HG03342 (cell line): Measurements from ENCODE around the gene SKA1.
"Not testable (repeated sequence)": the region's sequence is repeated elsewhere in the genome, so short reads cannot be mapped to it uniquely, and the experiment has no call there.

Experiments used
- ATAC-seq: cut with Tn5 transposase; IDR thresholded peaks from one replicate; pipeline ENCODE4 v1.9.1; 2021; ENCODE audit warnings: mild to moderate bottlenecking, moderate library complexity; ENCODE audit not compliant: unreplicated experiment

Gene SKA1

GRCh38 chr18:50393802-50394201, 19.0 kb downstream of the SKA1 start:
- ATAC-seq, result no peak

DNA sequence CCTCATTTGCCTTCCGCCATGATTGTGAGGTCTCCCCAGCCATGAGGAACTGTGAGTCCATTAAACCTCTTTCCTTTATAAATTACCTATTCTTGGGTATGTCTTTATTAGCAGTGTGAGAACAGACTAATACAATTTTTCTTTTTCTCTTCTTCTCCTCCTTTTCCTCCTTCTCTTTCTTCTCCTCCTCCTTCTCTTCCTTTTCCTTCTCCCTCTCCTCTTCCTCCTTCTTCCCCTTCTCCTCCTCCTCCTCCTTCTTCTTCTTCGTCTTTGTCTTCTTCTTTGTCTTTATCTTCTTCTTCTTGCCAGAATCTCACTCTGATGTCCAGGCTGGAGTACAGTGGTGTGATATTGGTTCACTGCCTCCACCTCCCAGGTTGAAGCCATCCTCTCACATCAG, 20.2 kb downstream of the SKA1 start:
- ATAC-seq, result no peak

DNA sequence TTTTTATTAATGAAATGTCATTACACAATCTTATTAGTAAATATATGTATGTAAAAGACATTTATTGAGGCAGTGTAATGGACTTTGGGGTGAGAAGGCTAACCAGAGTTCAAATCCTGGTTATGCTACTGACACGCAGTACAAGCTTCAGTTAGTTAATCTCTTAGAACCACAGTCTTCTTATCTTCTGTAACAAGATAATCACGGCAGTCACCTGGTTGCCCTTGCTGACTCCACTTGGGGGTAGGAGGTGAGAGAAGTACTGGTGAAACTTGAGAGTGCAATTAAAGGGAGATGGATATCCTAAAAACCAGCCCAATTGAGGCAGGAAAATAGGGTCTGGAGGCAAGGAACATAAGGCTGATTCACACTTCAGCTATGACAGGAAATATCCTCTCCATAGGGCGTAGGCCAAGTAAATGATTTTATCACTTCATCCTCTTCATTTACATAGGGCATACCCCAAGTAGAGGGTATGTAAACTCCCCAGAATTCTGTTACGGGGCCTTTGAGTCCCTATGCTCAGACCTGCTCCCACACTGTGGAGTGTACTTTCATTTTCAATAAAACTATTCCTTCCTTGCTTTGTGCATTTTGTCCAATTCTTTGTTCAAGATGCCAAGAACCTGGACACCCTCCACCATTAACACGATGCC, 21.3 kb downstream of the SKA1 start:
- ATAC-seq, result no peak

DNA sequence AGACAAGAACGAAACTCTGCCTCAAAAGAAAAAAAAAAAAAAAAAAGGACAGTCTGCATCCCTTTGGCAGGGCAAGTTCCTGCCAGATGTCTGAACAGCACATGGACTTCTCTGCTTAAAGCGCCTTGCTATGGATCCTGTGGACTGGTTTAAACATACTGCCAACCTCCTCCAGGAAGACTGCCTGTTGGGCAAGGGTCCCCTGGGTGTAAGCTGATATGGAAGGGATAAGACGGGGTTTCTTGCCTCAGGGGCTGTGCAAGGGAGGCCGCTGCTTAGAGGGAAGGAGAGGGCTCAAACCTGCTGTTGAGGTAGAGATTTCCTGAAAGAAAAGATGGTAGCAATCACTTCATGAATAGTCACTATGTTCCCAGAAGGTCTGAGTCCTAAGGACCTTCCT, 22.2 kb downstream of the SKA1 start:
- no peak for ATAC-seq

DNA sequence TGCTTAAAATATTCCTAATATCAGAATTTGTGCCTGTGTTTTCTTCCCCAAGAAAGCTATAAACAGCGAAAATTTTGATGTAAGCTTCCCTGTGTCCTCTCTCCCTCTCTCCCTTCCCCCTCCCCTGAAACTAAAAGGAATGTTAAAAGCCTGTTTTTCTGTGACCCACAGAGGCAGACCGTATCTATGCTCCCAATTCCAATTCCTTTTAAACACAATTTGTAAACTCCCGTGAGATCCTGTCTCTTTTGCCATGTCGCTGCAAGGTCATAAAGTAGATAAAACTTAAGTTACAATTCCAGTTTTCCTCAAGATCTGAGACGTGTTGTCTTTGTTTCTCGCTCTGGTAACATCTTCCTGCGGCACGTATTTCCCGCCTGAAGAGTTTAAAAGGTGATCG, 23.3 kb downstream of the SKA1 start:
- ATAC-seq, result no peak

DNA sequence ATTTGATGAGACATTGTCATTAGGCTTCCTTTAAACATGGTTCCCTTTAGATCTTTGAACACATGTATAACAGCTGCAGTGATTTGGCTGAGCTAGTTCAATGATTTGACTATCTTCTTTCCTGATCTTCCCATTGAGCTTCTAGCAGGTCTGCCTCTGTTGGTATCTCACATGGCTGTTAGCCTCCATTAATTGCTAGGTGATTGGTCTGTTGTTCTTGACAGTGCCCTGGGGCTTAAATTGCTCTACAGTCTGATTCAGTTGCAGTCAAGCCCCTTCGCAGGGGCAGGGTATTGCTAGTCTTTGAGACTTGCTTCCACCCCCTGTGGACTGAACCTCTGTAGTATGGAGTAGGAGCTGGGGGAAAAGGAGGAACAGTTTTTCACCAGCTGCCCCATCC, 24.1 kb downstream of the SKA1 start:
- ATAC-seq, result no peak

DNA sequence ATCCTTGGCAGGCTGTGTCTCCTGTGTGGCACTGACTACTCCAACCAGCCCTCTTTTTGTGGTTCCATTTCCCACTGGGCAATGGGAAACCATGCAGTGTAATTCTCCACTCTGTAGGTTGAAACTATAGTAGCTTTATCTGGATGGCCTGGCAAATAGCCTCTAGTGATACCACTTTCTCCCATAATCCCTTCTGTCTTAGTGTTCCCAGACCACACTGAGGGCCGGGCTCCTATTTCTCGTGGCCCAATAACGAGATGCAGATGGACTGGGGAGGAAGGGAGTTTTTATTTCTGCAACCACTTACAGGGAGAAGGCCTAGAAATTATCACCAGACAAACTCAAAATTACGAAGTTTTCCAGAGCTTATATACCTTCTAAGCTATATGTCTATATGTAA, 24.7 kb downstream of the SKA1 start:
- no peak for ATAC-seq

GRCh38 chr18:50400438-50400837, 25.6 kb downstream of the SKA1 start:
- ATAC-seq, result not testable (repeated sequence)

DNA sequence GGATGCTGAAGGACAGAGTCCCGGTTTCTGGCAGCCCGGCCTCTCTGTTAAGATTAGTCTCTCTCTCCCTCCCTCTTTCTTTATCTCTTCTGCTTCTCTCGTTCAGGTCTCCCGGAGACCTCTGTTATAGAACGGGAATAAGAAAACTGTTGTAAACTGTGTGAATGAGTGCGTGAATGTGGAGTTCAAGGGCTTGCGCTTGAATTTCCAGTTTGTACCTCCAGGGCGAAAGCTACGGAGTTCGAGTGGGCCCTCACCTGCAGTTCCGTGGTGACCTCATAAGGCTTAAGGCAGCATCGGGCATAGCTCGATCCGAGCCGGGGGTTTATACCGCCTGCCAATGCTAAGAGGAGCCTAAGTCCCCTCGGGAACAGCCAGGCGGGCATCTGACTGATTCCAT, 26.4 kb downstream of the SKA1 start:
- ATAC-seq, result no peak

- ATAC-seq, result no peak
These were observed 27.0 kb downstream of the SKA1 start for GRCh38 chr18:50401888-50402287.

DNA sequence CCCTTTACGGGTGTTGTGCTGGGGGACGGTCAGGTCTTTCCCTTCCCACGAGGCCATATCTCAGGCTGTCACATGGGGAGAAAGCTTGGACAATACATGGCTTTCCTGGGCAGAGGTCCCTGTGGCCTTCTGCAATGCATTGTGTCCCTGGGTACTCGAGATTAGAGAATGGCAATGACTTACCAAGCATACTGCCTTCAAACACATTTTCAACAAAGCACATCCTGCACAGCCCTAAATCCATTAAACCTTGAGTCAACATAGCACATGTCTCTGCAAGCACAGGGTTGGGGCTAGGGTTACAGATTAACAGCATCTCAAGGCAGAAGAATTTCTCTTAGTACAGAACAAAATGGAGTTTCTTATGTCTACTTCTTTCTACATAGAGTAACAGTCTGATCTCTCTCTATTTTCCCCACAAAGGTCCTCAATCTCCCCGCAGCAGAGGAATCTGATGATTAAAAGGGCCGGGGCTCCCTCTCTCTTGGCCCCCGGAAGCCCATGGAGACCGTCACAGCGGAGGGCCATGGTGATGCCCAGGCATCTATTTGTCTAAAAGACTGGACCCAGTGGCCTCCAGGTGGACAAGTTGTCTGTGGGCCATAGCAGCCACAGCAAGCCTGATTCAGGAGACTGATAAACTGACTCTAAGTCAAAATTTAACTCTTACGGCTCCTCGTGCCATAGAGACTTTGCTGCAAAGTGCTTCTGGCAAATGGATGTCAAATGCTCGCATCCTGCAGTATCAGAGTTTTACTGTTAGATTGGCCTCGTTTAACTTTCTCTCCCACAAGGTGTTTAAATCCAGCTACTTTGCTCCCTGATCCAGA, 30.1 kb downstream of the SKA1 start:
- not testable (repeated sequence) for ATAC-seq

DNA sequence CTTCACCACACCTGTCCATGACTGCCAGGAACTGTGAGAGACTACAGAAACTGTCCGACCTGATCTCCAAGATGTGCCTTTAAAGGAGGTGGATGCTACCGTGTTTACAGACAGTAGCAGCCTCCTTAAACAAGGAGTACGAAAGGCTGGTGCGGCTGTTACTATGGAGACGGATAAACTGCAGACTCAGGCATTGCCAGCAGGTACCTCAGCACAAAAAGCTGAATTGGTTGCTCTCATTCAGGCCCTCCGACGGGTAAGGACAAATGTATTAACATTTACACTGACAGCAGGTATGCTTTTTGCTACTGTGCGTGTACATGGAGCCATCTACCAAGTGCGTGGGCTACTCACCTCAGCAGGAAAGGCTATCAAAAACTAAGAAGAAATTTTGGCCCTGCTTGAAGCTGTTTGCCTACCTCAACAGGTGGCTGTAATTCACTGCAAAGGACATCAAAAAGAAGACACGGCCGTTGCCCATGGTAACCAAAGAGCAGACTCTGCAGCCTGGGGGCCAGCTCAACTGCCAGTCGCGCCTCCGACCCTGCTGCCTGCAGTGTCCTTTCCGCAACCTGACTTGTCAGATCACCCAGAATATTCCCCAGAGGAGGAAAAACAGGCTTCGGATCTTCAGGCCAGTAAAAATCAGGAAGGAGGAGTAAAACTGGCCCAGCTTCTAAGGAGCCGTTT, 30.9 kb downstream of the SKA1 start:
- ATAC-seq, result no peak

DNA sequence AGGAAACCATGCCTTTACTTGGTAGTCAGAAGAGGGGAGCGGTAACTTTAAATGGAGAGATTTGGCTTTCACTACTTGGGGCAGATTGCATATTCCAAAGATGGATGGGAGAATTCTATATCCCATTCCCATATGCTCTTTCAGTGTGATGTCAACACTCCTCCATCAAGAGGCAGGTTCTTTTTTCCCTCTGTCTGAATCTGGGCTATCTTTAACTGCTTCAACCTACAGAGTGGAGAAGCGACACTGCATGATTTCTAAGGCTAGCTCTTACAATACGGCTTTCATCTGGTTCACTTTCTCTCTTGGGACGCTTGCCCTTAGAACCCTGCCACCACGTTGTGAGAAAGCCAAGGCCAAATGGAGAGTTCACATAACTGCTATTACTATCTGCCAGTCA, 34.4 kb downstream of the SKA1 start:
- ATAC-seq, result no peak

DNA sequence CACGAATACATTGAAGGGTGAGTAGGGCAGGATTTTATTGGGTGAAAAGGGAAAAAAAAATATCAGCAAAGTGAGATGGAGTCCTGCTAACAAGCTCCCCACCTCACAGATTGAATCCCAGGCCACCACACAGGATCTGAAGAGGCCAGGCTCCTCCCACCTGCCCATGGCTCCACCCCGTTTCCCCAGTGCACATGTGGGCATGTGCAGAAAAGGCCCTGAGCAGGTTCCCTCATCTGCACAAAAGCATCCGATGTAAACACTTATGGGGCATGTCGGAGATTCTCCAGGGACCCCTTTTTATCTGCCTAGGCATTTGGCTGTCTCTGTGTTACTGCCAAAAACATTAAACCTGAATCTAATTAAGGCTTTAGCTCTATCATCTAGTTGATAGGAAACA, 35.2 kb downstream of the SKA1 start:
- ATAC-seq, result no peak

DNA sequence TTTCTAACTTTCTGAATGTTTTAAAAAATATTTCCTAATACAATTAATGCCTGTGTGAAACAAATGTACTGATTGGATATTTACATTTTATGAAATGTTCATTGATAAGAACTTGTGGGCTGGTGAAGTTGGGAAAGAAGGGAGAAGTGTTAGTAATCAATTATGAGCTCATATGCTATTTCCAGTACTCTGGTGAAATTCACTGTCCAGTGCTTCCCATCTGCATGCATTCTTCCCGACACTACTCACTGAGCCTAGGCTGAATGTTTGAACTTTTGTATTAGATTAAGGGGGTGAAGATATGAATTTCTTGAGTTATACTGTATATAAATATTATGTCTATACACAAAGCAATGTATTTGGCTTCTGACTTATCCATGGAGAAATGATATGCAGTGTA, 36.0 kb downstream of the SKA1 start:
- ATAC-seq, result no peak

DNA sequence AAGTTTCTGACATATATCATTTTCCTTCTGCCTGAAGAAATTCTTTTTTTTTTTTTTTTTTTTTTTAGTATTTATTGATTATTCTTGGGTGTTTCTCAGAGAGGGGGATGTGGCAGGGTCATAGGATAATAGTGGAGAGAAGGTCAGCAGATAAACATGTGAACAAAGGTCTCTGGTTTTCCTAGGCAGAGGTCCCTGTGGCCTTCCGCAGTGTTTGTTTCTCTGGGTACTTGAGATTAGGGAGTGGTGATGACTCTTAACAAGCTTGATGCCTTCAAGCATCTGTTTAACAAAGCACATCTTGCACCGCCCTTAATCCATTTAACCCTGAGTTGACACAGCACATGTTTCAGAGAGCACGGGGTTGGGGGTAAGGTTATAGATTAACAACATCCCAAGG, 42.0 kb downstream of the SKA1 start:
- not testable (repeated sequence) for ATAC-seq

GRCh38 chr18:50417705-50418104, 42.9 kb downstream of the SKA1 start:
- not testable (repeated sequence) for ATAC-seq

- ATAC-seq, result no peak
These were observed 43.8 kb downstream of the SKA1 start for GRCh38 chr18:50418650-50419049.

- ATAC-seq, result no peak
These were observed 47.5 kb downstream of the SKA1 start for GRCh38 chr18:50422286-50422898.

DNA sequence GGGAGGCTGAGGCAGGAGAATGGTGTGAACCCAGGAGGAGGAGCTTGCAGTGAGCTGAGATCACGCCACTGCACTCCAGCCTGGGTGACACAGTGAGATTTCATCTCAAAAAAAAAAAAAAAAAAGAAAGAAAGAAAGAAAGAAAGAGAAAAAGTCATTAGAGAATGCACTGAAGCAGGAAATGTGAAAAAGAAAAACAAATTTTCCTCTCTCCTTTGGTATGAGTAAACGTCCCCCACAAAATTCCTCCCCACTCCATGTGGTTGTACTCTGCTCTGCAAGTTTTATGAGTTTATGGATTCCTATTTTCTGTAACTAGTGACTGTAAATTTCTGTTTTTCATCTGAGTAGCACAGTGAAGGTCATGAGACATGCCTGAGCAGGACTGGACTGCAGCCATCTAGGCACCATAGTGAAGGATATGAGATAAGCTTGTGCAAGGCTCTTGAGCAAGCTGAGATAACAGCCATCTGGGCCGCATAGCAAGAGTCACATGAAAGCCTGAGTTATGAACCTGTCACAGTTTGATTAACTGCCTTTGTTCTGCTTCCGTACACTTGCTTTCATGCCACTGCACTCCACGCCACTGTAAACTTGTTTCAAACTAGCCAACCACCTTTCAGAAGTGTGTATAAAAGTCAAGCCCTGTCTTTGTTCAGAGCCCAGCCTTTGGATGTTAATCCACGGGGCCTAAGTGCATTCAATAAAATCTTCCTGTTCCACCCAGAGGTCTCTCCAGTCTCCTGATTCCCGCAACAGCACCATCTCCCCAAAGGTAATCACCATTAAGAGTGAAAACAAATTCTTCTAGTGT, 50.2 kb downstream of the SKA1 start:
- no peak for ATAC-seq

- ATAC-seq, result no peak
These were observed 53.0 kb downstream of the SKA1 start for GRCh38 chr18:50427896-50428295.
